Measurements from ENCODE around the gene SSH2. TPM values are rescaled to one million over a fixed set of nuclear protein-coding genes. Genes with fewer than 3 reads are reported as not detected.
"Not testable (repeated sequence)": the region's sequence is repeated elsewhere in the genome, so short reads cannot be mapped to it uniquely, and the experiment has no call there.

SSH2 gene
- total and polyA plus RNA-seq, 2 donors (not counting 1 experiment from before 2014, with no cell fraction given), result 51.5 to 183 TPM

GRCh38 chr17:29874931-29875596 is 55.0 kb downstream of the SSH2 start:
- Histone ChIP-seq H3K4me1 (ENCODE audit: control insufficient read depth in 2 of 2, insufficient read depth in 2 of 2, low read length in 2 of 2) (peaks cover 3 to 4% of the 10 kb centered on the region in 2 donors), H3K36me3 (replicated peaks in 1 of 2; ENCODE audit: control extremely low read depth in 1 of 2, control insufficient read depth in 1 of 2, extremely low read depth in 1 of 2, insufficient read depth in 2 of 2, low read length in 1 of 2) (no peaks in the 10 kb centered on the region), H3K4me2 (replicated peaks; ENCODE audit: low read depth, low read length, poor library complexity, severe bottlenecking) (no peak overlapping the region), H3K79me2 (ENCODE audit: control insufficient read depth, insufficient read depth, low read length) (peaks cover 88% of the 10 kb centered on the region), H2AFZ (ENCODE audit: insufficient read depth, low read depth, low read length, poor library complexity, severe bottlenecking) (no peak overlapping the region), H4K20me1 (ENCODE audit: control insufficient read depth, insufficient read depth, low read length, poor library complexity, severe bottlenecking) (peaks cover 12% of the 10 kb centered on the region), H3K9me3 (ENCODE audit: control extremely low read depth in 1 of 3, control insufficient read depth in 2 of 3, insufficient read depth in 1 of 3, low read length in 2 of 3) (no peaks in the 10 kb centered on the region), H3K27ac (ENCODE audit: low read length in 2 of 2) (no peak overlapping the region), H3K27me3 (replicated peaks in 1 of 4; ENCODE audit: control extremely low read depth in 1 of 4, control insufficient read depth in 3 of 4, insufficient read depth in 4 of 4, low read length in 3 of 4) (no peaks in the 10 kb centered on the region), H3K9ac (ENCODE audit: low read length) (no peak overlapping the region), H3K4me3 (ENCODE audit: control extremely low read depth in 1 of 5, extremely low read depth in 1 of 5, insufficient read depth in 1 of 5, low read depth in 2 of 5, low read length in 4 of 5) (no peak overlapping the region)
- DNase-seq (no peak), ATAC-seq (ENCODE audit: low read depth) (no peak)
- no peak for TF ChIP-seq EZH2 (IDR thresholded peaks at IDR 0.05; ENCODE audit: borderline replicate concordance, insufficient read depth, low read depth, low read length, poor library complexity, severe bottlenecking)
- TF ChIP-seq CTCF (IDR thresholded peaks at IDR 0.05), result no peak
- H3K27me3 Mint-ChIP-seq, result no peaks in the 10 kb centered on the region
- intact Hi-C loops (cut with micrococcal nuclease), result no loop called here
- 100% methylated on average over 1 of the region's 1 CpG for WGBS (ENCODE audit: insufficient coverage)
- ChIA-PET CTCF (no interaction called here), POLR2A (no interaction called here)
- H3K27ac Mint-ChIP-seq, result no peak overlapping the region
- H3K9me3 Mint-ChIP-seq (ENCODE audit: insufficient read depth), result no peaks in the 10 kb centered on the region
- H3K4me1 Mint-ChIP-seq, result peaks cover 41% of the 10 kb centered on the region
- H3K4me3 Mint-ChIP-seq, result no peak overlapping the region

- H2AFZ ChIP-seq (ENCODE audit: insufficient read depth, low read depth, low read length, poor library complexity, severe bottlenecking); POLR2A ChIA-PET; CTCF ChIA-PET; H3K9ac ChIP-seq (ENCODE audit: low read length); H3K9me3 Mint-ChIP-seq (ENCODE audit: insufficient read depth); H3K4me1 ChIP-seq (ENCODE audit: control insufficient read depth in 2 of 2, insufficient read depth in 2 of 2, low read length in 2 of 2); H3K27me3 ChIP-seq (replicated peaks in 1 of 4; ENCODE audit: control extremely low read depth in 1 of 4, control insufficient read depth in 3 of 4, insufficient read depth in 4 of 4, low read length in 3 of 4); intact Hi-C loops (cut with micrococcal nuclease); H3K4me2 ChIP-seq (replicated peaks; ENCODE audit: low read depth, low read length, poor library complexity, severe bottlenecking); ATAC-seq (ENCODE audit: low read depth); H3K27ac ChIP-seq (ENCODE audit: low read length in 2 of 2); DNase-seq; H3K9me3 ChIP-seq (ENCODE audit: control extremely low read depth in 1 of 3, control insufficient read depth in 2 of 3, insufficient read depth in 1 of 3, low read length in 2 of 3); H3K27me3 Mint-ChIP-seq; H3K27ac Mint-ChIP-seq; H3K36me3 ChIP-seq (replicated peaks in 1 of 2; ENCODE audit: control extremely low read depth in 1 of 2, control insufficient read depth in 1 of 2, extremely low read depth in 1 of 2, insufficient read depth in 2 of 2, low read length in 1 of 2); H3K4me3 ChIP-seq (ENCODE audit: control extremely low read depth in 1 of 5, extremely low read depth in 1 of 5, insufficient read depth in 1 of 5, low read depth in 2 of 5, low read length in 4 of 5); H3K4me3 Mint-ChIP-seq: not testable (repeated sequence)
- H3K4me1 Mint-ChIP-seq, result peaks cover 38% of the 10 kb centered on the region
- no CpG with 5 or more reads among the region's 1 CpG for WGBS (ENCODE audit: insufficient coverage)
- Histone ChIP-seq H4K20me1 (ENCODE audit: control insufficient read depth, insufficient read depth, low read length, poor library complexity, severe bottlenecking) (peaks cover 11% of the 10 kb centered on the region), H3K79me2 (ENCODE audit: control insufficient read depth, insufficient read depth, low read length) (peaks cover 88% of the 10 kb centered on the region)
Observed at GRCh38 chr17:29874358-29874757, 55.7 kb downstream of the SSH2 start.

Data from B cell (primary cell).